Karpas-422 (cell line): Measurements from ENCODE around the gene SLC25A21. TPM values are rescaled to one million over a fixed set of nuclear protein-coding genes. Genes with fewer than 3 reads are reported as not detected.

ENCODE experiments used
- DNase-seq: peaks from one replicate; pipeline ENCODE4 v3.0.0-alpha.2; 2015
- H2AFZ ChIP-seq: fragments of 200-600 bp; sonication (generic); 2 replicates; pipeline ENCODE4 v1.6.1; 2014; ENCODE audit warnings: antibody characterized with exemption, low read length, mixed read lengths
- H3K27ac ChIP-seq: fragments of 200-600 bp; sonication (generic); 2 replicates; pipeline ENCODE4 v1.5.1; 2014; ENCODE audit warnings: mild to moderate bottlenecking, low read length, moderate library complexity
- H3K27me3 ChIP-seq: fragments of 200-600 bp; sonication (generic); 2 replicates; pipeline ENCODE4 v1.6.1; 2014; ENCODE audit warnings: low read length, mixed read lengths
- H3K36me3 ChIP-seq: fragments of 200-600 bp; sonication (generic); 2 replicates; pipeline ENCODE4 v1.6.1; 2014; ENCODE audit warnings: low read length, mixed read lengths; ENCODE audit not compliant: insufficient read depth
- H3K4me1 ChIP-seq: fragments of 200-600 bp; sonication (generic); 2 replicates; pipeline ENCODE4 v1.6.1; 2014; ENCODE audit warnings: mild to moderate bottlenecking, low read length, mixed read lengths
- H3K4me2 ChIP-seq: fragments of 200-600 bp; sonication (generic); 2 replicates; pipeline ENCODE4 v1.6.1; 2014; ENCODE audit warnings: low read length, low read depth, mild to moderate bottlenecking; ENCODE audit not compliant: poor library complexity, severe bottlenecking
- H3K4me3 ChIP-seq: fragments of 200-600 bp; sonication (generic); 2 replicates; pipeline ENCODE4 v1.5.1; 2014; ENCODE audit warnings: mild to moderate bottlenecking, antibody characterized with exemption, low read length, mixed read lengths
- H3K79me2 ChIP-seq: fragments of 200-600 bp; sonication (generic); 2 replicates; pipeline ENCODE4 v1.6.1; 2014; ENCODE audit warnings: mild to moderate bottlenecking, low read length, mixed read lengths
- H3K9ac ChIP-seq: fragments of 200-600 bp; sonication (generic); 2 replicates; pipeline ENCODE4 v1.6.0; 2014; ENCODE audit warnings: low read length
- H3K9me2 ChIP-seq: fragments of 200-600 bp; sonication (generic), shearing (Covaris generic); replicated peaks from 2 replicates; pipeline ENCODE4 v1.6.0; 2014; ENCODE audit warnings: mild to moderate bottlenecking, low read length, moderate library complexity; ENCODE audit not compliant: insufficient read depth
- H3K9me3 ChIP-seq: fragments of 300-700, 200-600 bp; sonication (generic); 2 replicates; pipeline ENCODE4 v1.6.1; 2014; ENCODE audit warnings: low read length, mixed read lengths
- H4K20me1 ChIP-seq: fragments of 200-600 bp; sonication (generic); 2 replicates; pipeline ENCODE4 v1.6.1; 2014; ENCODE audit warnings: mild to moderate bottlenecking, antibody characterized with exemption, low read length, low read depth; ENCODE audit not compliant: insufficient read depth
- total RNA-seq: library from RNA; depleted of rRNA; stranded (reverse); fragments of >200 nt; shearing (Covaris generic); gene quantifications from 2 replicates; pipeline ENCODE4 v1.2.3, GENCODE V29; 2014; ENCODE audit warnings: low replicate concordance

SLC25A21 gene
- total RNA-seq, 1 experiment from 2014 or later, result 1.5 TPM

- peaks cover 61% of the 10 kb centered on the region for H3K4me1 ChIP-seq
- H3K79me2 ChIP-seq, result no peaks in the 10 kb centered on the region
- no peaks in the 10 kb centered on the region for H3K9me3 ChIP-seq
- no peak overlapping the region for H3K27ac ChIP-seq
- no peaks in the 10 kb centered on the region for H3K9me2 ChIP-seq
- no peaks in the 10 kb centered on the region for H3K27me3 ChIP-seq
- no peak overlapping the region for H3K9ac ChIP-seq
- peak overlapping the region; percentile 76 for H2AFZ ChIP-seq
- DNase-seq, result no peak
- H4K20me1 ChIP-seq, result no peaks in the 10 kb centered on the region
- H3K4me3 ChIP-seq, result no peak overlapping the region
- no peaks in the 10 kb centered on the region for H3K36me3 ChIP-seq
- H3K4me2 ChIP-seq, result no peak overlapping the region
Observed at GRCh38 chr14:36826614-36827013, 345.8 kb downstream of the SLC25A21 start.

GRCh38 chr14:36824854-36825253 lies 347.6 kb downstream of the SLC25A21 start:
- peaks cover 72% of the 10 kb centered on the region for H3K4me1 ChIP-seq
- no peaks in the 10 kb centered on the region for H3K36me3 ChIP-seq
- H4K20me1 ChIP-seq, result no peaks in the 10 kb centered on the region
- no peaks in the 10 kb centered on the region for H3K9me3 ChIP-seq
- H3K79me2 ChIP-seq, result no peaks in the 10 kb centered on the region
- H3K4me3 ChIP-seq, result no peak overlapping the region
- peak overlapping the region; percentile 3 for H3K4me2 ChIP-seq
- H3K27ac ChIP-seq, result no peak overlapping the region
- H3K9ac ChIP-seq, result no peak overlapping the region
- H3K9me2 ChIP-seq, result no peaks in the 10 kb centered on the region
- no peak overlapping the region for H2AFZ ChIP-seq
- no peaks in the 10 kb centered on the region for H3K27me3 ChIP-seq
- no peak for DNase-seq

GRCh38 chr14:36823651-36824050 lies 348.8 kb downstream of the SLC25A21 start:
- H3K9me3 ChIP-seq, result no peaks in the 10 kb centered on the region
- H3K9me2 ChIP-seq, result no peaks in the 10 kb centered on the region
- H3K36me3 ChIP-seq, result no peaks in the 10 kb centered on the region
- H3K27ac ChIP-seq, result no peak overlapping the region
- H3K79me2 ChIP-seq, result no peaks in the 10 kb centered on the region
- no peaks in the 10 kb centered on the region for H4K20me1 ChIP-seq
- peaks cover 76% of the 10 kb centered on the region for H3K4me1 ChIP-seq
- DNase-seq, result no peak
- H3K4me2 ChIP-seq, result no peak overlapping the region
- no peak overlapping the region for H2AFZ ChIP-seq
- H3K4me3 ChIP-seq, result no peak overlapping the region
- H3K27me3 ChIP-seq, result no peaks in the 10 kb centered on the region
- H3K9ac ChIP-seq, result no peak overlapping the region

GRCh38 chr14:36822685-36823084 lies 349.7 kb downstream of the SLC25A21 start:
- H3K4me1 ChIP-seq, result peaks cover 85% of the 10 kb centered on the region
- no peak overlapping the region for H3K27ac ChIP-seq
- H3K4me3 ChIP-seq, result no peak overlapping the region
- no peaks in the 10 kb centered on the region for H3K27me3 ChIP-seq
- no peaks in the 10 kb centered on the region for H3K9me3 ChIP-seq
- H3K36me3 ChIP-seq, result no peaks in the 10 kb centered on the region
- no peak overlapping the region for H3K9ac ChIP-seq
- no peaks in the 10 kb centered on the region for H4K20me1 ChIP-seq
- H3K79me2 ChIP-seq, result no peaks in the 10 kb centered on the region
- no peak overlapping the region for H3K4me2 ChIP-seq
- H3K9me2 ChIP-seq, result no peaks in the 10 kb centered on the region
- H2AFZ ChIP-seq, result no peak overlapping the region
- DNase-seq, result no peak

- H3K9ac ChIP-seq, result no peak overlapping the region
- no peak for DNase-seq
- H3K4me3 ChIP-seq, result no peak overlapping the region
- no peaks in the 10 kb centered on the region for H4K20me1 ChIP-seq
- H3K9me2 ChIP-seq, result no peaks in the 10 kb centered on the region
- H3K4me2 ChIP-seq, result peak overlapping the region; percentile 80
- H3K27me3 ChIP-seq, result no peaks in the 10 kb centered on the region
- no peaks in the 10 kb centered on the region for H3K9me3 ChIP-seq
- H3K36me3 ChIP-seq, result no peaks in the 10 kb centered on the region
- H3K27ac ChIP-seq, result peak overlapping the region; percentile 99; the same call in 1 of the 2 replicates
- H3K79me2 ChIP-seq, result no peaks in the 10 kb centered on the region
- H3K4me1 ChIP-seq, result peaks cover 90% of the 10 kb centered on the region
- H2AFZ ChIP-seq, result no peak overlapping the region
Observed at GRCh38 chr14:36820901-36821300, 351.5 kb downstream of the SLC25A21 start.

- peak overlapping the region; percentile 80 for H3K4me2 ChIP-seq
- H3K27ac ChIP-seq, result peak overlapping the region; percentile 99
- H3K4me3 ChIP-seq, result no peak overlapping the region
- H3K4me1 ChIP-seq, result peaks cover 90% of the 10 kb centered on the region
- no peaks in the 10 kb centered on the region for H3K9me3 ChIP-seq
- no peaks in the 10 kb centered on the region for H3K27me3 ChIP-seq
- peak overlapping the region; percentile 9; the same call in 1 of the 2 replicates for H3K9ac ChIP-seq
- no peaks in the 10 kb centered on the region for H3K9me2 ChIP-seq
- peak; percentile 53 for DNase-seq
- peak overlapping the region; percentile 22; the same call in 1 of the 2 replicates for H2AFZ ChIP-seq
- no peaks in the 10 kb centered on the region for H3K79me2 ChIP-seq
- H3K36me3 ChIP-seq, result no peaks in the 10 kb centered on the region
- H4K20me1 ChIP-seq, result no peaks in the 10 kb centered on the region
Observed at GRCh38 chr14:36820111-36820709, 352.2 kb downstream of the SLC25A21 start.

GRCh38 chr14:36818794-36819384 lies 353.5 kb downstream of the SLC25A21 start:
- H2AFZ ChIP-seq, result peak overlapping the region; percentile 25

GRCh38 chr14:36818246-36818645 lies 354.2 kb downstream of the SLC25A21 start:
- H3K9me3 ChIP-seq, result no peaks in the 10 kb centered on the region
- peak overlapping the region; percentile 99 for H3K27ac ChIP-seq
- H3K4me2 ChIP-seq, result peak overlapping the region; percentile 80
- no peaks in the 10 kb centered on the region for H4K20me1 ChIP-seq
- peak overlapping the region; percentile 57 for H3K4me3 ChIP-seq
- no peak overlapping the region for H2AFZ ChIP-seq
- no peaks in the 10 kb centered on the region for H3K36me3 ChIP-seq
- H3K9me2 ChIP-seq, result no peaks in the 10 kb centered on the region
- no peaks in the 10 kb centered on the region for H3K79me2 ChIP-seq
- H3K9ac ChIP-seq, result peak overlapping the region; percentile 67
- H3K27me3 ChIP-seq, result no peaks in the 10 kb centered on the region
- peaks cover 92% of the 10 kb centered on the region for H3K4me1 ChIP-seq
- DNase-seq, result no peak

More at GRCh38 chr14:36818794-36819384, 353.5 kb downstream of the SLC25A21 start:
- DNase-seq, result peak; percentile 81
- Histone ChIP-seq H3K9me3 (no peaks in the 10 kb centered on the region), H3K9ac (peak overlapping the region; percentile 67), H4K20me1 (no peaks in the 10 kb centered on the region), H3K9me2 (no peaks in the 10 kb centered on the region), H3K79me2 (no peaks in the 10 kb centered on the region), H3K27me3 (no peaks in the 10 kb centered on the region), H3K36me3 (no peaks in the 10 kb centered on the region), H3K4me3 (peak overlapping the region; percentile 57), H3K27ac (peak overlapping the region; percentile 99), H3K4me1 (peaks cover 86% of the 10 kb centered on the region), H3K4me2 (peak overlapping the region; percentile 80)
